Measurements from ENCODE around the gene MPDZ. TPM values are rescaled to one million over a fixed set of nuclear protein-coding genes. Genes with fewer than 3 reads are reported as not detected.

Gene MPDZ
- total and polyA plus RNA-seq, 2 of the 4 experiments (the other 2 are of a cell fraction): 18.8 to 39.3 TPM

DNA sequence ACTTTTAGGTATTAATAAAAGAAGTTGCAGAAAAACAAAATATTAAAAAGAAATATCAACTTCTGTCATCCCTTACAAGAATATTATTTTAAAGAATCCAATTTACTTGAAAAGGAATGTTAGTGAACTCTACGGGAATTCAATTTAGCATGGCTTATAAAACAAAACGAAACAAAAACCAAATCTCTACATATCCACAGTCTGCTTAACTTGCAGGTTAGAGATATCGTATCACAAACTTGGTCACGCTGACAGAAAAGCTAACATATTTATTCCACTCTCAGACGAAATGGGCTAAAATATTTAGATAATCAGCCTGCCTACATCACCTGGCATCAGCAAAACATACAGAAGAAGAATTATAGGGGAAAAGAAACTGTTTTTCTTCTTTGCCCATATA lies 92.7 kb downstream of the MPDZ start:
- BruUV-seq (replicated peaks): no TSS peak
- Histone ChIP-seq H4K91ac (ENCODE audit: insufficient read depth, low read depth, low read length) (no peak overlapping the region), H3K27ac (ENCODE audit: insufficient read depth, low read length) (no peak overlapping the region), H4K5ac (ENCODE audit: low read depth, low read length) (no peak overlapping the region), H2AK5ac (ENCODE audit: low read depth, low read length) (no peak overlapping the region), H3K9me3 (ENCODE audit: control insufficient read depth, insufficient read depth, low read length) (no peaks in the 10 kb centered on the region), H3K79me1 (ENCODE audit: low read depth in 1 of 2, low read length in 2 of 2) (no peaks in the 10 kb centered on the region), H3K4me1 (ENCODE audit: control insufficient read depth, insufficient read depth, low read length) (peaks cover 1% of the 10 kb centered on the region), H3K56ac (ENCODE audit: extremely low read depth, insufficient read depth, low read length) (no peak overlapping the region), H4K8ac (ENCODE audit: low read depth in 2 of 2, low read length in 2 of 2) (no peak overlapping the region), H3K27me3 (ENCODE audit: control insufficient read depth, insufficient read depth, low read length) (no peaks in the 10 kb centered on the region), H3K9ac (ENCODE audit: low read depth, low read length) (no peak overlapping the region), H3K4me3 (ENCODE audit: insufficient read depth, low read depth, low read length) (no peak overlapping the region), H2BK20ac (ENCODE audit: low read depth, low read length) (no peak overlapping the region), H2BK5ac (ENCODE audit: low read depth, low read length, poor library complexity, severe bottlenecking) (no peak overlapping the region), H3K4ac (ENCODE audit: low read depth, low read length) (no peak overlapping the region), H2AFZ (replicated peaks; ENCODE audit: low read length, poor library complexity) (no peak overlapping the region), H3K18ac (ENCODE audit: low read depth, low read length) (no peak overlapping the region), H2BK120ac (ENCODE audit: low read depth, low read length) (no peak overlapping the region), H3K36me3 (ENCODE audit: control insufficient read depth, insufficient read depth, low read length) (peaks cover 13% of the 10 kb centered on the region), H2AK9ac (replicated peaks; ENCODE audit: low read depth, low read length, poor library complexity) (no peak overlapping the region), H3K4me2 (ENCODE audit: low read depth, low read length) (no peak overlapping the region), H3K14ac (replicated peaks; ENCODE audit: low read depth, low read length) (no peak overlapping the region), H3K23ac (ENCODE audit: low read depth, low read length) (no peak overlapping the region), H2BK15ac (ENCODE audit: low read depth, low read length) (no peak overlapping the region), H3K9me1 (ENCODE audit: insufficient read depth, low read length) (peaks cover 6% of the 10 kb centered on the region; the same call in 1 of the 2 replicates), H4K20me1 (ENCODE audit: insufficient read depth, low read length) (no peaks in the 10 kb centered on the region)
- ChIA-PET POLR2A (ENCODE audit: unreplicated experiment) (no interaction called here), CTCF (no interaction called here)
- intact Hi-C loops (cut with micrococcal nuclease) (loop anchor here (10.0 kb wide), 1 partner anchor 152 kb away; no protein-coding TSS in a partner anchor), in situ Hi-C loops (cut with MboI; ENCODE audit: low sequenced_read_pairs) (no loop called here), dilution Hi-C loops (cut with HindIII; ENCODE audit: low sequenced_read_pairs, unreplicated experiment) (no loop called here)
- DNase-seq (no peak), ATAC-seq (ENCODE audit: low read depth) (no peak)
- TF ChIP-seq NFE2L2 (IDR thresholded peaks at IDR 0.05; ENCODE audit: low read depth, low read length) (no peak), MXI1 (IDR thresholded peaks at IDR 0.05; ENCODE audit: borderline replicate concordance, low read depth, low read length) (no peak), FOS (IDR thresholded peaks at IDR 0.05; ENCODE audit: low read depth, low read length) (no peak), RAD21 (IDR thresholded peaks at IDR 0.05; ENCODE audit: low read length) (no peak), RFX5 (IDR thresholded peaks at IDR 0.05; ENCODE audit: low read depth, low read length) (no peak), POLR2A (IDR thresholded peaks at IDR 0.05; ENCODE audit: low read depth, low read length) (no peak)
- TF ChIP-seq, protein P1, sequence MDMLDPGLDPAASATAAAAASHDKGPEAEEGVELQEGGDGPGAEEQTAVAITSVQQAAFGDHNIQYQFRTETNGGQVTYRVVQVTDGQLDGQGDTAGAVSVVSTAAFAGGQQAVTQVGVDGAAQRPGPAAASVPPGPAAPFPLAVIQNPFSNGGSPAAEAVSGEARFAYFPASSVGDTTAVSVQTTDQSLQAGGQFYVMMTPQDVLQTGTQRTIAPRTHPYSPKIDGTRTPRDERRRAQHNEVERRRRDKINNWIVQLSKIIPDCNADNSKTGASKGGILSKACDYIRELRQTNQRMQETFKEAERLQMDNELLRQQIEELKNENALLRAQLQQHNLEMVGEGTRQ (IDR thresholded peaks at IDR 0.05; ENCODE audit: low read depth, low read length): no peak
- WGBS, 2 experiments (ENCODE audit: extremely low coverage in 2 of 2, insufficient read length in 1 of 2): no CpG with 5 or more reads among the region's 5 CpGs
